ENCODE measurements around the gene DHDDS.

DNA sequence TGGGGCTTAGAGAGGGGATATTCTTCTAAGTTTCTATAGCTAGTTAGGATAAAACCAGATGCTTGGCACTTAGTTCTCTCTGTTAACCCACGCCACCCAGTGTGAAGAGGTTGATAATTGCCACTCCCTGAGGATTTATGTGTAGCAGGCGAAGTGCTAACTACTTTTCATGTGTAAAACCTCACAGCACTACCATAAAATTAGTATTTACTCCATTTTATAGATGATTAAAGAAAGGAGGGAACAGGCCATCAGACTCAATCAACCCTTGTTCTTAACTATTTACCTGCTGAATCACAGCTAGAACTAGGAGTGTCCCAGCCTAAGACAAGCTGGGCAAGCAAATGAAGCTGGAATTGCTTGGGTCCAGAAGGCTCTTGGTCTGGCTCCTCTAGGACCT, 12.6 kb upstream of the DHDDS start:
- TF ChIP-seq CTCF (IDR thresholded peaks at IDR 0.05; ENCODE audit: insufficient read depth, low read depth, low read length) (no peak), EZH2 (IDR thresholded peaks at IDR 0.05; ENCODE audit: insufficient read depth, low read length) (no peak)

All from astrocyte (in vitro differentiated cells and primary cell).